ENCODE data around the gene QRICH2. TPM values are rescaled to one million over a fixed set of nuclear protein-coding genes. Genes with fewer than 3 reads are reported as not detected.
"Not testable (repeated sequence)": the region's sequence is repeated elsewhere in the genome, so short reads cannot be mapped to it uniquely, and the experiment has no call there.

QRICH2 gene
- total and polyA plus RNA-seq, 8 donors: 0.81 to 9.2 (median 1.7) TPM

GRCh38 chr17:76248013-76248782 lies 59.9 kb downstream of the QRICH2 start:
- WGBS, 2 donors: 52 to 61% methylated on average over 11 of the region's 11 CpGs
- intact Hi-C loops (cut with DNase I): no loop called here
- no peak overlapping the region for H3K27ac ChIP-seq
- no peaks in the 10 kb centered on the region for H3K36me3 ChIP-seq
- no peaks in the 10 kb centered on the region for H3K9me3 ChIP-seq
- ATAC-seq (peak in 2 of 4 donors; percentile 16 to 53), DNase-seq (no peak), FAIRE-seq (no peak)
- no peaks in the 10 kb centered on the region for H3K27me3 ChIP-seq
- no peak for TF ChIP-seq CTCF (IDR thresholded peaks at IDR 0.05)
- peaks cover 0 to 13% (median 0%) of the 10 kb centered on the region in 3 donors for H3K4me1 ChIP-seq
- no peak overlapping the region for H3K4me3 ChIP-seq

- ATAC-seq (no peak), FAIRE-seq (no peak), DNase-seq (no peak)
- no peak for TF ChIP-seq CTCF (IDR thresholded peaks at IDR 0.05)
- H3K9me3 ChIP-seq: no peaks in the 10 kb centered on the region
- no peaks in the 10 kb centered on the region for H3K36me3 ChIP-seq
- no peaks in the 10 kb centered on the region for H3K27me3 ChIP-seq
- intact Hi-C loops (cut with DNase I): no loop called here
- WGBS, 2 donors: 80 to 92% methylated on average over 8 of the region's 8 CpGs
- no peak overlapping the region for H3K4me3 ChIP-seq
- peaks cover 0 to 9% (median 0%) of the 10 kb centered on the region in 3 donors for H3K4me1 ChIP-seq
- H3K27ac ChIP-seq: no peak overlapping the region
These were observed 60.8 kb downstream of the QRICH2 start for GRCh38 chr17:76247304-76247703.

GRCh38 chr17:76246080-76247066 lies 61.7 kb downstream of the QRICH2 start:
- H3K4me3 ChIP-seq: no peak overlapping the region
- no peaks in the 10 kb centered on the region for H3K36me3 ChIP-seq
- no peaks in the 10 kb centered on the region for H3K27me3 ChIP-seq
- peak in 3 of 4 donors; percentile 31 to 56 (median 41) for ATAC-seq
- FAIRE-seq: no peak
- intact Hi-C loops (cut with DNase I): no loop called here
- no peak for TF ChIP-seq CTCF (IDR thresholded peaks at IDR 0.05)
- no peaks in the 10 kb centered on the region for H3K9me3 ChIP-seq
- no peak overlapping the region for H3K27ac ChIP-seq
- 71 to 73% methylated on average over 7 of the region's 7 CpGs for WGBS, 2 donors
- DNase-seq: no peak
- peaks cover 0 to 10% (median 6%) of the 10 kb centered on the region in 3 donors for H3K4me1 ChIP-seq

DNA sequence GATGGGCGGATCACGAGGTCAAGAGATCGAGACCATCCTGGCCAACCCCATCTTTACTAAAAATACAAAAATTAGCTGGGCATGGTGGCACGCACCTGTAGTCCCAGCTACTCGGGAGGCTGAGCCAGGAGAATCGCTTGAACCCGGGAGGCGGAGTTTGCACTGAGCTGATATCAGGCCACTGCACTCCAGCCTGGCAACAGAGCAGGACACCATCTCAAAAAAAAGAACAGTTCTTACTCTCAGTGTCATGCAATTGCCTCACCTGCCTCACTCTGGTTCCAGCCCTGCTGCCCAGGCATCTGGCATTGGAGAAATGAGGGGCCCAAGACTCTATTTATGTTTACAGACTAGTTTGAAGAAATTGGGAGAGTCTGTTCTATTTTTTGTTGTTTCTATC lies 63.4 kb downstream of the QRICH2 start:
- not testable (repeated sequence) for DNase-seq
- WGBS, 2 donors: 89 to 93% methylated on average over 8 of the region's 8 CpGs

More for the DNA sequence above, 63.4 kb downstream of the QRICH2 start:
- H3K9me3 ChIP-seq; H3K27ac ChIP-seq; H3K27me3 ChIP-seq; ATAC-seq; intact Hi-C loops (cut with DNase I); FAIRE-seq; H3K4me3 ChIP-seq; H3K36me3 ChIP-seq: not testable (repeated sequence)
- peaks cover 0 to 13% (median 10%) of the 10 kb centered on the region in 3 donors for H3K4me1 ChIP-seq

All from pancreas (tissue), 10 donors.